NCI-H1417 (cell line): ENCODE results near the gene ENAM.
"Not testable (repeated sequence)": the region's sequence is repeated elsewhere in the genome, so short reads cannot be mapped to it uniquely, and the experiment has no call there.

Source experiments
- DNase-seq, 3 experiments: peaks; one replicate each; lab custom pipeline; 2025; lab: John Stamatoyannopoulos, UW

ENAM gene

GRCh38 chr4:70676554-70677090 lies 48.1 kb downstream of the ENAM start:
- DNase-seq: no peak

GRCh38 chr4:70678383-70678999 lies 49.9 kb downstream of the ENAM start:
- DNase-seq: no peak

GRCh38 chr4:70680934-70681333 lies 52.4 kb downstream of the ENAM start:
- DNase-seq: no peak

- DNase-seq: no peak
These were observed 53.2 kb downstream of the ENAM start for GRCh38 chr4:70681704-70682103.

- DNase-seq: not testable (repeated sequence)
These were observed 53.6 kb downstream of the ENAM start for GRCh38 chr4:70682142-70682541.

- DNase-seq: no peak
These were observed 58.8 kb downstream of the ENAM start for GRCh38 chr4:70687392-70687791.

- peak; percentile 96 to 100 (median 99) for DNase-seq
These were observed 59.6 kb downstream of the ENAM start, which contains the start of gene UTP3 for GRCh38 chr4:70687821-70688794. UTP3 (plus strand) TSS chr4:70688532; CDS start chr4:70688678, 146 bp downstream.

GRCh38 chr4:70688795-70689231 lies 60.3 kb downstream of the ENAM start:
- DNase-seq: peak in 1 of 3 experiments; percentile 37

GRCh38 chr4:70691661-70692060 lies 63.1 kb downstream of the ENAM start:
- DNase-seq: no peak

- not testable (repeated sequence) for DNase-seq
These were observed 66.1 kb downstream of the ENAM start for GRCh38 chr4:70694633-70695032.
